Fibroblast of the aortic adventitia (primary cell): ENCODE measurements around the gene TBC1D8B. TPM values are rescaled to one million over a fixed set of nuclear protein-coding genes. Genes with fewer than 3 reads are reported as not detected.
"Not testable (repeated sequence)": the region's sequence is repeated elsewhere in the genome, so short reads cannot be mapped to it uniquely, and the experiment has no call there.

Source experiments
- DNase-seq: peaks from one replicate; pipeline ENCODE4 v3.0.0-alpha.2; 2010; ENCODE audit warnings: low read depth
- H3K4me3 ChIP-seq: 2 replicates; pipeline ENCODE4 v1.5.1; 2011; ENCODE audit warnings: low read depth, mild to moderate bottlenecking, control low read depth, low read length, moderate library complexity
- total RNA-seq: library from RNA; depleted of rRNA; stranded (reverse); fragments of >200 nt; gene quantifications from 2 replicates; pipeline ENCODE4 v1.2.3, GENCODE V29; 2012; ENCODE audit warnings: low replicate concordance
- TF ChIP-seq, protein P1 (sequence below): IDR thresholded peaks from 2 replicates; pipeline ENCODE4 v1.5.1; 2011; ENCODE audit warnings: mild to moderate bottlenecking, low read length, control low read depth, inconsistent platforms; ENCODE audit not compliant: insufficient read depth

The TBC1D8B gene
- 17.1 and 17.3 TPM in 2 replicates for total RNA-seq

- TF ChIP-seq, protein P1, sequence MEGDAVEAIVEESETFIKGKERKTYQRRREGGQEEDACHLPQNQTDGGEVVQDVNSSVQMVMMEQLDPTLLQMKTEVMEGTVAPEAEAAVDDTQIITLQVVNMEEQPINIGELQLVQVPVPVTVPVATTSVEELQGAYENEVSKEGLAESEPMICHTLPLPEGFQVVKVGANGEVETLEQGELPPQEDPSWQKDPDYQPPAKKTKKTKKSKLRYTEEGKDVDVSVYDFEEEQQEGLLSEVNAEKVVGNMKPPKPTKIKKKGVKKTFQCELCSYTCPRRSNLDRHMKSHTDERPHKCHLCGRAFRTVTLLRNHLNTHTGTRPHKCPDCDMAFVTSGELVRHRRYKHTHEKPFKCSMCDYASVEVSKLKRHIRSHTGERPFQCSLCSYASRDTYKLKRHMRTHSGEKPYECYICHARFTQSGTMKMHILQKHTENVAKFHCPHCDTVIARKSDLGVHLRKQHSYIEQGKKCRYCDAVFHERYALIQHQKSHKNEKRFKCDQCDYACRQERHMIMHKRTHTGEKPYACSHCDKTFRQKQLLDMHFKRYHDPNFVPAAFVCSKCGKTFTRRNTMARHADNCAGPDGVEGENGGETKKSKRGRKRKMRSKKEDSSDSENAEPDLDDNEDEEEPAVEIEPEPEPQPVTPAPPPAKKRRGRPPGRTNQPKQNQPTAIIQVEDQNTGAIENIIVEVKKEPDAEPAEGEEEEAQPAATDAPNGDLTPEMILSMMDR, result no peak
- peak; percentile 93 for DNase-seq
- peak within 1 kb of the TSS; percentile 90 for H3K4me3 ChIP-seq
Observed at GRCh38 chrX:106802388-106803275, at the start of gene TBC1D8B. Gene TBC1D8B, plus strand, starts transcription at chrX:106802673. Its CDS starts 181 bp downstream, at chrX:106802854.

DNA sequence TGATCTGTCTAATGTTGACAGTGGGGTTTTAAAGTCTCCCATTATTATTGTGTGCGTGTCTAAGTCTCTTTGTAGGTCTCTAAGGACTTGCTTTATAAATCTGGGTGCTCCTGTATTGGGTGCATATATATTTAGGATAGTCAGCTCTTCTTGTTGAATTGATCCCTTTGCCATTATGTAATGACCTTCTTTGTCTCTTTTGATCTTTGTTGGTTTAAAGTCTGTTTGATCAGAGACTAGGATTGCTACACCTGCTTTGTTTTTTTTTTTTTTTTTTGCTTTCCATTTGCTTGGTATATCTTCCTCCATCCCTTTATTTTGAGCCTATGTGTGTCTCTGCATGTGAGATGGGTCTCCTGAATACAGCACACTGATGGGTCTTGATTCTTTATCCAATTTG lies 33.2 kb upstream of the TBC1D8B start:
- not testable (repeated sequence) for H3K4me3 ChIP-seq, DNase-seq

GRCh38 chrX:106774981-106775380 lies 27.5 kb upstream of the TBC1D8B start:
- no peak for DNase-seq
- TF ChIP-seq, protein P1, result no peak
- no peak overlapping the region for H3K4me3 ChIP-seq

GRCh38 chrX:106780264-106780663 lies 22.2 kb upstream of the TBC1D8B start:
- DNase-seq, result no peak
- TF ChIP-seq, protein P1, result no peak
- no peak overlapping the region for H3K4me3 ChIP-seq

DNA sequence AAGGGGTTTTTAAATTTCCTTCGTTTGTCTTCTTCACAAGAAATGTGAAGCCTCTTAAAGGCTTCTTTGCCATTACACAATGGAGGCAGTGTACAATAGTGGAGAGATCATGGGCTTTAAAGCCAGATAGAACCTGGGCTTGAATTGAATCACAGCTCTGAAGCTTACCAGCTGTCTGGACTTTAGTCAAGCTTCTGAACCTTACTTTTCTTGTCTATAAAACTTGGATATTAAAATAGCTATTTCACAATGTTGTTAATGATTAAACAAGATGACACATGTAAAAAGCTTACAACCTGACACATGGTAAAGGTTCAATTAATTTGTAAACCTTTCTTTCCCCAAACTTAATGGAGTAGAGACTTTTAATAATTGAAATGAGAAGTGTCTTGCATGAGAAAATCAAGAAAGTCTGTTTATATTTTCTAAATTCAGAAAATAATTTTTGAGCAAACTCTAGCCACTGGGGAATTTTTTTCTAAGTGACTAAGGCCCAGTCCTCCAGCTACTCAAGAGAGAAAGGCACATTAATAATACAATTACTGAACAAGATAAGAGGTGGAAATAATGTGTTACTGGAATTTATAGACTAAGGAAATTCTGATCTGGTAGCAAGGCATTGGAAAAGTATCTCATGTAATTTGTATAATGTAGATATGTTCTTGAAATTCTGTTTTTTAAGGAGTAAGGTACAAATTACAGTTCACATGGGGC lies 21.7 kb upstream of the TBC1D8B start:
- TF ChIP-seq, protein P1, result no peak
- DNase-seq, result peak; percentile 40
- no peak overlapping the region for H3K4me3 ChIP-seq

GRCh38 chrX:106783716-106784115 lies 18.8 kb upstream of the TBC1D8B start:
- DNase-seq, result no peak
- H3K4me3 ChIP-seq, result no peak overlapping the region
- TF ChIP-seq, protein P1, result no peak

- TF ChIP-seq, protein P1, result peak; percentile 41
- DNase-seq, result peak; percentile 54
- H3K4me3 ChIP-seq, result no peak overlapping the region
Observed at GRCh38 chrX:106791495-106791894, 11.0 kb upstream of the TBC1D8B start.
